ENCODE results near the gene RTBDN. TPM values are rescaled to one million over a fixed set of nuclear protein-coding genes. Genes with fewer than 3 reads are reported as not detected.

Gene RTBDN
- total RNA-seq (2014; rRNA removed; shearing (Covaris generic); ENCODE audit: low replicate concordance), result 0.95 TPM in 1 of 2 replicates, not detected in the other

DNA sequence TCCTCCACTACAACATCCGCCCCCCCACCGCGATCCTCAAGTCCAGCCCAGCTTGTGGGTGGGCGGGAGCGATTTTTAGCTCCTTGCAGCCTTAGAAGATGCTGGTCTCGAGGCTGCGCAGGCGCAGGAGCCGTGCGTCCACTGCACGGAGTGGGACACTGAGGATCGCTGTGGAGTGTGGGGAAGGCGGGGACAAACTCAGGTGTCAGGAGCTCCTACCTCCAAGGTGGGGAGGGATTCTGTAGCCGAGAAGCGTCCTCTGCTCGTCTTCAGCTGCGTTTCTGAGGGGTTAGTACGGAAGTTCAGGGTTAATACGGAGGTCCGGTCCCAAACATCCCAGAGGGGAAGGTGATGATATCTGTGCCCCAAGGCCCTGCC lies at the start of gene RTBDN:
RTBDN (minus strand) TSS at position 14 of the 378 bp plus-strand sequence. CDS start 4,600 bp downstream, outside the sequence.
- peak within 1 kb of the TSS; percentile 51 for H3K4me3 ChIP-seq
- peaks cover 78% of the 10 kb centered on the region for H3K27me3 ChIP-seq
- no peak for DNase-seq

DNA sequence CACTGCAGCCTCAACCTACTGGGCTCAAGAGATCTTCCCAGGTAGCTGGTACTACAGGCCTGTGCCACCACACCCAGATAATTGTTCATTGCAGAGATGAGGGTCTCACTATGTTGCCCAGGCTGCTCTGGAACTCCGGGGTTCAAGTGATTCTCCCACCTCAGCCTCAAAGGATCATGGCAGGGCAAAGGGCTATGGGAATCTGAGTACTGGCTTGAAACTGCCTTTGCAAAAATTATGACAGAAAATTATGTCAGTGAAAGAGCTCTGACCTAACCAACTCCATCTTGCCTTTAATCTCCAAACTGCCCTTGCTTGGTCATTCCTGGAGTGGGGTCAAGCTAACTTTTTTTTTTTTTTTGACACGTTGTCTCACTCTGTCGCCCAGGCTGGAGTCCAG lies 48.2 kb upstream of the RTBDN start:
- H3K9me3 ChIP-seq, result peaks cover 37% of the 10 kb centered on the region
- no peak for DNase-seq
- H3K4me3 ChIP-seq, result no peak overlapping the region
- no peaks in the 10 kb centered on the region; the same call in 1 of the 2 replicates for H3K36me3 ChIP-seq
- H3K27me3 ChIP-seq, result peaks cover 34% of the 10 kb centered on the region

More for the DNA sequence above, at the start of gene RTBDN:
- no peaks in the 10 kb centered on the region for H3K36me3 ChIP-seq
- no peaks in the 10 kb centered on the region for H3K9me3 ChIP-seq

DNA sequence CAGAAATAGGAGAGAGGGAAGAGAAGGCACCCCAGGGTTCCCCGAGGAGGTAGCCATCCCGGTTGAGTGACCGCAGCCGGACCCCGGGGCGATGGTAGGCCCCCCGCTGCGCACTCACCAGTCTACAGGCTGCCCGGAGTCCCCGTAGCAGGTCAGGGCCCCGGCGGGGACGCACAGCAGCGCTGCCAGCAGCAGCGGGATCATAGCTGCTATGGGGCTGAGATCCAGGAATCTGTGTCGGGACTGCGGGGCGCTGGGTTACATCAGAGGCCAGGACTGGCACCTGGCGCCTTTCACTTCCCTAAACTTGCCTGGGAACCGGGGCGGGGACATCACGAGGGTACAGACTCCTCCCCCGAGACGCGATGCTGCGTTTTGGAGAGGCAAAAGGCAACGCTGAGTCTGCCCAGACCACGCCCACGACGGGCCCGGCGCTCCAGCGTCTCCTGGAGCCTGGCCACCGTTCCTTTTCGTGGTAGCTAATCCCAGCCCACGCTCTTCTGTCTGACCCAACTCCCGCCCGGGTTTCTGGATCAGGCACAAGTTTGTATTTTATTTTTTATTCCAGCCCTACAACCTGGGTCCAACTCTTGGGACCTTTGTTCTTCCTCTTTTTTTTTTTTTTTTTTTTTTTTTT lies 46.9 kb upstream of the RTBDN start, which contains the start of gene DNASE2:
DNASE2 (minus strand) TSS at position 278 of the 637 bp plus-strand sequence; CDS start at position 204, 74 bp downstream.
- DNase-seq, result peak; percentile 99
- Histone ChIP-seq H3K9me3 (peaks cover 37% of the 10 kb centered on the region), H3K4me3 (peak within 1 kb of the TSS; percentile 46), H3K27me3 (peaks cover 23% of the 10 kb centered on the region), H3K36me3 (no peaks in the 10 kb centered on the region; the same call in 1 of the 2 replicates)

DNA sequence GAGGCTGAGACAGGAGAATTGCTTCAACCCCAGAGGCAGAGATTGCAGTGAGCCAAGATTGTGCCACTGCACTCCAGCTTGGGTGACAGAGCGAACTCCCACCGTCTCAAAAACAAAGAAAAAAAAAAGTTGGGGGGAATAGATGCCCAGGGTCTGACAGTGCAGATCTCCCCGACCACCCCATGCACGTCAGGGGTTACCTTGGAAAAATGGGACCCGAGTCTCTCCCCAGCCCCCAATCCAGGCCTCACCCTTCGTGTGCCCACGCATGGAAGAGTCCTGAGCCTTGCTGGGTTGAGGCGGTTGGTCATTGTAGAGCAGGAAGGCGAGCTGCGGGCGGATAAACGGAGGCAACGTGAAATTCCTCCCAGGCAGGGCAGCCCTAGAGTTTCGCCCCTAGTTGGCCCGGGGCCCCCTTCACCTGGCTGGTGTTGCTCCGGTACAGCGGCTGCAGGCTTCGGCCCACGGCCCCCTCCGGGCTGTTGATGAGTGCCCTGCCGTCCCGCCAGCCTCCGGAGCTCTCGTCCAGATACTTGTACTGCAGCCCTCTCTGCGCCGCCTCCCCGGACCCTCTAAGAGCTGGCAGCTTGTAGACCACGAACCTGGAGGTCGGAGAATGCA lies 46.3 kb upstream of the RTBDN start:
- Histone ChIP-seq H3K27me3 (peaks cover 16% of the 10 kb centered on the region), H3K9me3 (peaks cover 37% of the 10 kb centered on the region), H3K4me3 (peak overlapping the region; percentile 46), H3K36me3 (no peaks in the 10 kb centered on the region; the same call in 1 of the 2 replicates)
- no peak for DNase-seq

DNA sequence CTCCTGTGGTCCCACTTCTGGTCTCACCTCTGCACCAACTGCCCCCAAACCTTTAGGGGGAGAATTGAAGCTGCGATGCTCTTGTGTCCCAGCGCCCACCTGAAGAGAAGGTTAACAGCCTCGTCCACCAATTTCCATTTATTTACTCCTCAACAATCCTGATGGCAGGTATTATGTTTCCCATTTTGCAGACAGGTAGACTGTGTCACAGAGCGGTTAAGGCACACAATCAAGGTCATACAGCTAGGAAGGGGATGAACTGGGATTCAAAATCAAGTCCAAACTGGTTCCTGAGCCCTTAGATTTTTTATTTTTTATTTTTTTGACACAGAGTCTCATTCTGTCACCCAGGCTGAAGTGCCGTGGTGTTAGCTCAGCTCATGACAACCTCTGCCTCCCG lies 40.7 kb upstream of the RTBDN start:
- no peak for DNase-seq
- no peaks in the 10 kb centered on the region; the same call in none of the 2 replicates for H3K9me3 ChIP-seq
- H3K27me3 ChIP-seq, result peaks cover 20% of the 10 kb centered on the region
- no peak overlapping the region for H3K4me3 ChIP-seq
- H3K36me3 ChIP-seq, result no peaks in the 10 kb centered on the region; the same call in 1 of the 2 replicates

DNA sequence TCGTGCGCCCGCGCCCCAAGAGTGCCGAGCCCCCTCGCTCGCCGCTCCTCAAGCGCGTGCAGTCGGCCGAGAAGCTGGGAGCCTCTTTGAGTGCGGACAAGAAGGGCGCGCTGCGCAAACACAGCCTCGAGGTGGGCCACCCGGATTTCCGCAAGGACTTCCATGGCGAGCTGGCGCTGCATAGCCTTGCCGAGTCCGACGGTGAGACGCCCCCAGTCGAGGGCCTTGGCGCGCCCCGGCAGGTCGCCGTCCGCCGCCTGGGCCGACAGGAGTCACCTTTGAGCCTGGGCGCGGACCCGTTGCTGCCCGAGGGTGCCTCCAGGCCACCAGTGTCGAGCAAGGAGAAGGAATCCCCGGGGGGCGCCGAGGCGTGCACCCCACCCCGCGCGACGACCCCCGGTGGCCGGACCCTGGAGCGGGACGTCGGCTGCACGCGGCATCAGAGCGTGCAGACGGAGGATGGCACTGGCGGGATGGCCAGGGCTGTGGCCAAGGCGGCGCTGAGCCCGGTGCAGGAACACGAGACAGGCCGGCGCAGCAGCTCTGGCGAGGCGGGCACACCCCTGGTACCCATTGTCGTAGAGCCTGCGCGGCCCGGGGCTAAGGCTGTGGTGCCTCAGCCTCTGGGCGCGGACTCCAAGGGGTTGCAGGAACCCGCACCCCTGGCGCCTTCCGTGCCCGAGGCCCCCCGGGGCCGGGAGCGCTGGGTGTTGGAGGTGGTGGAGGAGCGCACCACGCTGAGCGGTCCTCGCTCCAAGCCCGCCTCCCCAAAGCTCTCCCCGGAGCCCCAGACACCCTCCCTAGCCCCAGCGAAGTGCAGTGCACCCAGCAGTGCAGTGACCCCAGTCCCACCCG lies 39.7 kb upstream of the RTBDN start:
- Histone ChIP-seq H3K9me3 (no peaks in the 10 kb centered on the region; the same call in none of the 2 replicates), H3K27me3 (peaks cover 20% of the 10 kb centered on the region), H3K4me3 (no peak overlapping the region), H3K36me3 (no peaks in the 10 kb centered on the region; the same call in 1 of the 2 replicates)
- no peak for DNase-seq

DNA sequence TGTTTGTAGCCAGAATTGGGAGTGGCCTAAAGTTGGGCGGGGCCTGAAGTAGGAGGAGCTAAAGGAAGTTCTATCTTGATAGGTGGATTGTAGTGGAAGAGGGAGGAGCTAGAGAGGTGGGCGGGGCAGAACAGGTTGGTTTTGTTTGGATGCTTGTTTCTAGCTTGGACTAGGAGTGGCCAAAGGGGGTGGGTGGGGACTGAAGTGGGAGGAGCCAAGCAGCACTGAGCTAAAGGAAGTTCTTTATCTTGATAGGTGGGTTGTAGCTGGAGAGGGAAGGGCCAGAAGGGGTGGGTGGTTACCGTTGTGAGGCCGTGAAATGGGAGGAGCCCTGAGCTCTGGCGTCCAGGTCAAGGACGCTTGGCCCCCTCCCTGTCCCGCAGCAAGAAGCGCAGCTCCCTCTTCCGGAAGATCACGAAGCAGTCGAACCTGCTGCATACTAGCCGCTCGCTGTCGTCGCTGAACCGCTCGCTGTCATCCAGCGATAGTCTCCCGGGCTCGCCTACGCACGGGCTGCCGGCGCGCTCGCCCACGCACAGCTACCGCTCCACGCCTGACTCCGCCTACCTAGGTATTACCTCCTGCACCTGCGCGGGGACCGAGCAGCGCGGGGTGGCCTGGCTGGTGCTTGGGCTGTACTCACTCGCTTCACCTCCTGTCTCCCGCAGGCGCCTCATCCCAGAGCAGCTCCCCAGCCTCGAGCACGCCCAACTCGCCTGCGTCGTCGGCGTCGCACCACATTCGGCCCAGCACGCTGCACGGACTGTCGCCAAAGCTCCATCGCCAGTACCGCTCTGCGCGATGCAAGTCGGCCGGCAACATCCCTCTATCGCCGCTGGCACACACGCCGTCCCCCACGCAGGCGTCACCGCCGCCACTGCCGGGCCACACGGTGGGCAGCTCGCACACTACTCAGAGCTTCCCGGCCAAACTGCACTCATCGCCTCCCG lies 38.8 kb upstream of the RTBDN start:
- Histone ChIP-seq H3K9me3 (no peaks in the 10 kb centered on the region; the same call in none of the 2 replicates), H3K4me3 (peak overlapping the region; percentile 32), H3K27me3 (peaks cover 19% of the 10 kb centered on the region), H3K36me3 (no peaks in the 10 kb centered on the region; the same call in 1 of the 2 replicates)
- DNase-seq, result peak; percentile 91

DNA sequence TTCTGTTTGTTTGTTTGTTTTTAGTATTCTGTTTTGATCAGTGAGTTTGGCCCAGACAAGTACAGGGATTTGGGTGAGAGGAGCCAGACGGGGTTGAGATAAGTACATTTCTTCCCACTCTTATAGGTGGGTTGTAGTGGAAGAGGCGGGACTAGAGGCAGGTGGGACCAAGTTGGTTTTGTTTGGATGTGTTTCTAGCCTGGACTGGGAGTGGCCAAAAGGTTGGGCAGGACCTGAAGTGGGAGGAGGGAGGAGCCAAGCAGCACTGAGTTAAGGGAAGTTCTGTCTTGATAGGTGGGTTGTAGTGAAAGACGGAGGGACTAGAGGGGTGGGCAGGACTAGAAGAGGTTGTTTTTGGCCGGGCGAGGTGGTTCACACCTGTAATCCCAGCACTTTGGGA lies 37.9 kb upstream of the RTBDN start:
- Histone ChIP-seq H3K36me3 (no peaks in the 10 kb centered on the region), H3K9me3 (peaks cover under 1% of the 10 kb centered on the region), H3K27me3 (peaks cover 18% of the 10 kb centered on the region), H3K4me3 (no peak overlapping the region)
- no peak for DNase-seq

DNA sequence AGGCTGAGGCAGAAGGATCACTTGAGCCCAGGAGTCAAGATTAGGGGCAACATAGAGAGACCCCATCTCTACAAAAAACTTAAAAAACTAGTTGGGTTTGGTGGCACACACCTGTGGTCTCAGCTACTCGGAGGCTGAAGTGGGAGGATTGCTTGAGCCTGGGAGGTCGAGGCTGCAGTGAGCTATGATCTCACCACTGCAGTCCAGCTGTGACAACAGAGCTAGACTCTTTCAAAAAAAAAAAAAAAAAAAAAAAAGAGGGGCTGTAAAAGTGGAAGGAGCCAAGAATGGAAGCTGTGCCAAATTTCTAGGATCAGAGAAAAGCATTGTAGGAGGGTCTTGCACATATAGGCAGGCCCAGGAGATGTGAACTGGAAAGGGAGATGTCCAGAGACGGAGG lies 37.3 kb upstream of the RTBDN start:
- H3K4me3 ChIP-seq, result no peak overlapping the region
- peaks cover 18% of the 10 kb centered on the region for H3K27me3 ChIP-seq
- H3K9me3 ChIP-seq, result peaks cover 2% of the 10 kb centered on the region
- H3K36me3 ChIP-seq, result no peaks in the 10 kb centered on the region
- DNase-seq, result no peak

DNA sequence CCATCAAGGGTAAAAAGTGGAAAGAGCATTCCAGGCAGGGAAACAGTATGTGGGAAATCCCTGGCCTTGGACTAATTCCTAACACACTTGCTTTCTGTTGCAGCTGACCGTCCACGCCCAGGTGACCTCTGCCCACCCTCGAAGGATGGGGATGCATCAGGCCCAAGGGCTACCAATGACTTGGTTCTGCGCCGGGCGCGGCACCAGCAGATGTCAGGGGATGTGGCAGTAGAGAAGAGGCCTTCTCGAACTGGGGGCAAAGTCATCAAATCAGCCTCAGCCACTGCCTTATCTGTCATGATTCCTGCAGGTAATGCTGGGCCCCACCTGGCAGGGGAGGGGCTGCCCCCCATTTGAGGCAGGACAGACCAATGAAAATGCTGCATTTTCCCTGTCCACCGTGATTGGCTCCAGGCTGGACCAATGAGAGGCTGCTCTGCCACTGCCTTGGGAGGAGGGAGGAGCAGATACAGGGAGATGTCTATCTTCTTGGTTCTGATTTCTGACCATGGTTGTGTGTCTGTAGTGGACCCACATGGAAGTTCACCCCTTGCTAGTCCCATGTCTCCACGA lies 34.2 kb upstream of the RTBDN start:
- H3K4me3 ChIP-seq, result no peak overlapping the region
- H3K27me3 ChIP-seq, result peaks cover 7% of the 10 kb centered on the region
- no peaks in the 10 kb centered on the region for H3K36me3 ChIP-seq
- DNase-seq, result peak; percentile 45
- peaks cover 2% of the 10 kb centered on the region for H3K9me3 ChIP-seq

DNA sequence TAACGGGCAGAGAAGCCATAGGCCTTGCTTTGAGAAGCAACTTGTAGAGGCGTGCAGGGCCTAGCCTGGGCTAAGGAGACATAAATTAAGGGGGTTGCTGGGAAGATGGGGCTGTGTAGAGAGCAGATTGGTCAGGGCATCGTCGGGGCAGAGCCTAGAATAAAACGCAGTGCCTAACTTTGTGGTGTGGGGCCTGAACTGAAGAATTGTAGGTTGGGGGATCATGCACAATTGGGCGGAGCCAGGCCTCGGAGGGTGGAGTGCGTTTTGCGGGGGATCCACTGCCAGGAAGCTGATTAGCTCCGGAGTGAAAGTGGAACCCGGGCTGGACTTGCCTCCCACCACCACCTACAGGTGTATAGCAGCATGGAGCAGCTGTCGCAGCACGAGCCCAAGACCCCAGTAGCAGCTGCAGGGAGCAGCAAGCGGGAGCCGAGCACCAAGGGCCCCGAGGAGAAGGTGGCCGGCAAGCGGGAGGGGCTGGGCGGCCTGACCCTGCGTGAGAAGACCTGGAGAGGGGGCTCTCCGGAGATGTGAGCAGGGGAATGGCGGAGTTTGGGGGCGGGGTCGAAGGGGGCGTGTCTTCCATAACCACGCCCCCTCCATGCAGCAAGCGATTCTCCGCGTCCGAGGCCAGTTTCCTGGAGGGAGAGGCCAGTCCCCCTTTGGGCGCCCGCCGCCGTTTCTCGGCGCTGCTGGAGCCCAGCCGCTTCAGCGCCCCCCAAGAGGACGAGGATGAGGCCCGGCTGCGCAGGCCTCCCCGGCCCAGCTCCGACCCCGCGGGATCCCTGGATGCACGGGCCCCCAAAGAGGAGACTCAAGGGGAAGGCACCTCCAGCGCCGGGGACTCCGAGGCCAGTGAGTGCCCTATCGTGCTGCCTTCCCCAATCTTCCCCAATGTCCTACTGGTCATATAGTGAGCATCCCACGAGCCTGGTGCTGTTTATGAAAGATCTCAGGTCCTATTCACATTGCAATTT lies 33.0 kb upstream of the RTBDN start:
- Histone ChIP-seq H3K36me3 (no peaks in the 10 kb centered on the region), H3K9me3 (peaks cover 2% of the 10 kb centered on the region; the same call in 1 of the 2 replicates), H3K4me3 (no peak overlapping the region), H3K27me3 (peaks cover 4% of the 10 kb centered on the region; the same call in 1 of the 2 replicates)
- no peak for DNase-seq

DNA sequence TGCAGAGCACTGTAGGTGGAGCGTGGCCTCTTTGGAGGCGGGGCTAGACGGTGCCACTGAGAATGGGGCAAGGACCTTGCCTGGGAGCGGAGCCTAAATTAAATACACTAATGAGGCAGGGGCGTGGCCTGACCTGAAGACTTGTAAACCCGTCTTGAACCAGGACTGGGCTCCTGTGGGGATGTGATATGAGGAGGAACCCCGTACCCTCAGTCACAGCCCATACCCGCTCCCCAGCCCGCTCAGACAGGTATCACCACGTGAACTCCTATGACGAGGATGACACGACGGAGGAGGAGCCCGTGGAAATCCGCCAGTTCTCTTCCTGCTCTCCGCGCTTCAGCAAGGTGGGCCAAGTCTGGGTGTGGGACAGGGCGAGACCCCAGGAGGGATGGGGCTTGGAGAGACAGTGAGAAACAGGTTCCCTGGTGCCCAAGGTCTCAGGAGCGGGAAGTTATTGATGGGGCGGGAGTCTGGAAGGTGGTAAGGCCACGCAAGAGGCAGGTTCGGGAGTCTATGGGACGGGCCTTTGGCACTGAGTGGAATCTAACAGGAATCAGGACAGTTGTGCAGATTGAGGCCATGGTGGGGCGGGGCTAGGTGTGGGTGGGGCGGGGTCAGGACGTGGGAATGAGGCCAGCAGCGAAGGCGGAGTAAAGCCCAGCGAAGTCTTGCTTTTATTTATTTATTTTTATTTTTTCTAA lies 32.2 kb upstream of the RTBDN start:
- DNase-seq, result no peak
- Histone ChIP-seq H3K36me3 (no peaks in the 10 kb centered on the region), H3K4me3 (no peak overlapping the region), H3K27me3 (peaks cover 4% of the 10 kb centered on the region; the same call in 1 of the 2 replicates), H3K9me3 (peaks cover 2% of the 10 kb centered on the region; the same call in 1 of the 2 replicates)

DNA sequence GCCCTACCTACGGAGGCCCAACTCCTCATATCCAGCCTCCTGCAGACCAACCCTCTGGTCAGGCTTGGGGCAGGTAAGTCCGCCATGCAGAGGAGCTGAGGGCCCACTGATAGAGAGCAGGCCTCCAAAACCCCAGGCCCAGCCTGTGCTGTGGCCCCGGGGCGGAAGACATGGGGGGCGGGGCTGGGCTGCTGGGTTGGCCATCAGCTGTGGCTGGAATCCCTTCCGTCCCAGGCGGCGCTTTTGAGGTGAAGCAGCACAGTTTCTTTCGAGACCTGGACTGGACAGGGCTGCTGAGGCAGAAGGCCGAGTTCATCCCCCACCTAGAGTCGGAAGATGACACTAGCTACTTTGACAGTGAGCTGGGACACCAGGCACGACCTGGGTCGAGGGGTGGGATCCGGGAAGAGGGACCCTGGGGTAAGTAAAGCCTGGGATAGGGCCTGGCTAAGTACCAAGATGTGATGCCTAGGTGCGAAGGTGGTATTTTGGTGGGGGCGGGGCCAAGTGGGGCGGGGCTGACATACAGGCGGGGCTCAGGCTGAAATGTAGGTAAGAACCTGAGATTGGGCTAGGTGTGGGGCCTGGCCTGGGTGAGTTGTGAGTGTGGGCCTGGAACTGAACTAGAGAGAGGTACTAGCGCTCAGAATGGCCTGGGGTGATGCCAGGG lies 31.5 kb upstream of the RTBDN start:
- H3K9me3 ChIP-seq, result peaks cover 2% of the 10 kb centered on the region; the same call in 1 of the 2 replicates

More for the DNA sequence above, 31.5 kb upstream of the RTBDN start:
- no peak for DNase-seq
- H3K36me3 ChIP-seq, result no peaks in the 10 kb centered on the region
- no peak overlapping the region for H3K4me3 ChIP-seq
- H3K27me3 ChIP-seq, result peaks cover 4% of the 10 kb centered on the region; the same call in 1 of the 2 replicates

Measured in MG63 (cell line).